Activated CD8-positive, alpha-beta memory T cell treated with anti-CD3 and anti-CD28 coated beads, Interleukin-2, amount 50 U/mL, for 1 hour (primary cell): ENCODE results near the gene SLC38A3.

Source experiments
- DNase-seq: peaks from one replicate; pipeline ENCODE4 v3.0.0-alpha.2; 2020; ENCODE audit errors: extremely low read depth

Gene SLC38A3

GRCh38 chr3:50169232-50169832 is 35.7 kb upstream of the SLC38A3 start:
- DNase-seq = no peak

GRCh38 chr3:50169858-50170257 is 35.2 kb upstream of the SLC38A3 start:
- no peak for DNase-seq

DNA sequence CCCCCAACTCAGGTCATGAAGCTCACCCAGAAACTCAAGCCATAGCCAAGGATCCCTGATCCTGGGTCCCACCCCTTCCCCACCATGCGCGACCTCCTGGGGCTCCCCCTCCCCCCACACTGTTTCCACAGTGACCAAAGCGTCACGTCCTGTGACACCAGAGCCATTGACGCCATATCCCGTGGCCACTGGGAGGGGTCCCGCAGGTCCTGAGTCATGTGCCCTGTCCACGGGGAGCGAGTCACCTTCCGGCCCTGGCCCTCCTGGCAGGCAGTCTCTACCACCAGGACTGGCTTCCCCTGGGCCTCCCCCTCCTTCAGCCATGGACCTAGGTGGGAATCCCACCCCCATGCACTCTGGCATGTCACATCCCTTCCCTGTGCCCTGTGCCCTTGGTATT is 34.4 kb upstream of the SLC38A3 start:
- DNase-seq = no peak

DNA sequence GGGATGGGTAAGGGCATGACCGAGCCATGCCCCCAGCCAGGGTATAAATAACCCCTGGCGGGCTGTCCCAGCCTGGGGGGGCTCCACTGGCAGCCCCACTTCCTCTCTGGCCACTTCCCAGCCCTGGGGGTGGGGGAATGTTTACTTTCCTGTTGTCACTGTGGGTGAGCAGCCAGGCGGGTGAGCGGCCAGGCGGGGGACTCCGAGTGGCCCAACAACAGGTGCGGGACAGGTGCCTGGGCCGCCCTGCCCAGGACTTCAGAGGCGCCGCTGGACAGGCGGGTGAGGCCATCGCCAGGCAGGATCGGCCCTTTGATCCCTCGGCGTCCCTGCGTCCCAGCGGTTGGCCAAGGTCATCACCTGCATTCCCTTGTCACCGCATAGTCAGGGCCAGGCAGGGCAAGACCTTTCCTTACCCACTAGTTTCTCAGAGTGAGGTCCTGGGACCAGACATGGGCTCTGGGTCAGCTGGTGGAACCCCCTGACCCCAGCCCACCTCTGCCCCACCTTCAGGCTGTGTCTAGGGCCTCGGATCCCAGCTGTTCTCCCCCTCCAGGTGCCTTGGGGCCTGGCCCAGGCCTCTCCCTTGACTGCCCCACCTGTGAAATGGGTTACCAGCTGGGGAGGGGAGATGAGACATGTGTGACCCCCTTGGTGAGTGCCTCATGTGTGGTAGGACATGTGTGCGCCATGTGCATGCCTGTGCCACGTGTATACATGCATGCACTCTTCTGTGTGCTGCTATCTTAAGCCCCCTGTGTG is 33.4 kb upstream of the SLC38A3 start:
- DNase-seq = no peak

GRCh38 chr3:50172626-50173220 is 32.3 kb upstream of the SLC38A3 start:
- DNase-seq = no peak

DNA sequence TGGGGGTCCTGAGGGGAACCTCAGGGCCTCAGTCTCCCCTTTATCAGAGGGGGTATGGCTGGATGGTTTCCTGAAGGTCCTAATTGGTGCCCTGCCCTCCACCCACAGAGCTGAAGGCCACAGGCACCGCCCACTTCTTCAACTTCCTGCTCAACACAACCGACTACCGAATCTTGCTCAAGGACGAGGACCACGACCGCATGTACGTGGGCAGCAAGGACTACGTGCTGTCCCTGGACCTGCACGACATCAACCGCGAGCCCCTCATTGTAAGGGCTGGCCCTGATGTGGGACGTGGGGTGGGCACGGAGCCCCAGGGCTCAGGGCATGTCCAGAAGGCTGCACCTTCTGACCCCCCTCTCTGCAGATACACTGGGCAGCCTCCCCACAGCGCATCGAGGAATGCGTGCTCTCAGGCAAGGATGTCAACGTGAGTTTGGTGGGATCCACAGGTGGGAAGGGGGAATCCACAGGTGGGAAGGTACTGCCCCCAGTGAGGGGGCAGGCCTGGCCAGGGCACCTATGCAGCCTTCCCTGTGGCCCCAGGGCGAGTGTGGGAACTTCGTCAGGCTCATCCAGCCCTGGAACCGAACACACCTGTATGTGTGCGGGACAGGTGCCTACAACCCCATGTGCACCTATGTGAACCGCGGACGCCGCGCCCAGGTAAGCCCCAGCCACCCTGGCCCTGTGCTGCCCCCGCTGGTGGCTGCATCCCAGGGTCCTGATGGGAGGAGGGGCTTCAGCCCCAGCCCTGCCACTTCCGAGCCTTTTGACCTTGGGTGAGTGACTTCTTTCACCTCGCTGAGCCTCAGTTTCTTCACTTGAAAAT is 31.2 kb upstream of the SLC38A3 start:
- no peak for DNase-seq

DNA sequence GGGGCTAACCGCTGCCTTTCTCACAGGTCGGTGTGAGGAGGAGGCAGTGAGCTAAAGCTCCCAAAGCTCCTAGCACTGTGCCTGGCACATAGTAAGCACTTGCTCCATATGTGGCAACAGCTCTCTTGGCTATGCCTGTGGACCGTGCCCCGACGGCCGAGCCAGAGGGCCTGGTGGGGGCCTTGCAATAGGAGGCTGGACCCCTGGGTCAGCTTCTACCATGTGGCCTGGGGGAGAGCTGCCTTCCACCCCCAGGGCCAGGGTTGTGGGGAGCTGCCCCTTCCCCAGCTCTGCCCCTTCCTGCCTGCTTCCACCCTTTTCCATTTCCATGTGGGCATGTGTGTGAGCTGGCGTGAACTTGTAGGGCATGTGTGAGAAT is 30.6 kb upstream of the SLC38A3 start:
- DNase-seq = no peak

DNA sequence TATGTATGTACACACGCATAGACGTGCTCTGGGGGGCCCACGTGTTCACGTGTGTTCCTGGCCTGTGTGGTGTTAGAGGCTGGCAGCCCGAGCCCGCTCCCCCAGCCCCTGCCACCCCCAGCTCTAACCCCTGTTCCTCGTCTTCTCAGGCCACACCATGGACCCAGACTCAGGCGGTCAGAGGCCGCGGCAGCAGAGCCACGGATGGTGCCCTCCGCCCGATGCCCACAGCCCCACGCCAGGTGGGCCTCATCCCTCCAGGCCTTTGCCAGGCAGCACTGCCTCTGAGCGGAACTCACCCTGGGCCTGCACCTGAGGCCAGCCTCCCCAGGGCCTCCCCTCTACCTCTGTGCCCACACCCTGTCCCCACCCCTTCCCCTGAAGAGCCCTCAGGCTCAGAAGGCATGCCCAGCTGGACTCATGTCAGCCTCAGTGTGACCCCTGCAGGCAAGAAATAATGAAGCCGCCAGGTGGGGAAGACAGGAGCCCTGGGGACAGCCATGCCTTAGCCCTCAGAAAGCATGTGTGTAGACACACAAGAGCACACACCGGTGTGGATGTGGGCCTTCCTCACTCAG is 30.0 kb upstream of the SLC38A3 start:
- no peak for DNase-seq

- no peak for DNase-seq
These were observed 27.7 kb upstream of the SLC38A3 start for GRCh38 chr3:50177346-50177745.

DNA sequence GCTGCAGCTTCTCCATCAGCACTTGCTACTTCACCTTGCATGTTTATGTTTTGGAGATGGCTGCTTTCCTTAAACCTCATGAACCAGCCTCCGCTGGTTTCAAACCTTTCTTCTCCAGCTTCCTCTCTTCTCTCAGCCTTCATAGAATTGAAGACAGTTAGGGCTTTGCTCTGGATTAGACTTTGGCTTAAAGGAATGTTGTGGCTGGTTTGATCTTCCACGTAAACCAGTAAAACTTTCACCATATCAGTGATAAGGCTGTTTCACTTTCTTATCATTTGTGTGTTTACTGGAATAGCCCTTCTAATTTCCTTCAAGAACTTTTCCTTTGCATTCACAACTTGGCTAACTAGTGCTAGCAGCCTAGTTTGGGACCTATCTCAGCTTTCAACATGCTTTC is 25.4 kb upstream of the SLC38A3 start:
- no peak for DNase-seq

GRCh38 chr3:50181985-50182384 is 23.1 kb upstream of the SLC38A3 start:
- DNase-seq = no peak

GRCh38 chr3:50182533-50183099 is 22.5 kb upstream of the SLC38A3 start:
- DNase-seq = no peak

GRCh38 chr3:50183755-50184154 is 21.3 kb upstream of the SLC38A3 start:
- no peak for DNase-seq

DNA sequence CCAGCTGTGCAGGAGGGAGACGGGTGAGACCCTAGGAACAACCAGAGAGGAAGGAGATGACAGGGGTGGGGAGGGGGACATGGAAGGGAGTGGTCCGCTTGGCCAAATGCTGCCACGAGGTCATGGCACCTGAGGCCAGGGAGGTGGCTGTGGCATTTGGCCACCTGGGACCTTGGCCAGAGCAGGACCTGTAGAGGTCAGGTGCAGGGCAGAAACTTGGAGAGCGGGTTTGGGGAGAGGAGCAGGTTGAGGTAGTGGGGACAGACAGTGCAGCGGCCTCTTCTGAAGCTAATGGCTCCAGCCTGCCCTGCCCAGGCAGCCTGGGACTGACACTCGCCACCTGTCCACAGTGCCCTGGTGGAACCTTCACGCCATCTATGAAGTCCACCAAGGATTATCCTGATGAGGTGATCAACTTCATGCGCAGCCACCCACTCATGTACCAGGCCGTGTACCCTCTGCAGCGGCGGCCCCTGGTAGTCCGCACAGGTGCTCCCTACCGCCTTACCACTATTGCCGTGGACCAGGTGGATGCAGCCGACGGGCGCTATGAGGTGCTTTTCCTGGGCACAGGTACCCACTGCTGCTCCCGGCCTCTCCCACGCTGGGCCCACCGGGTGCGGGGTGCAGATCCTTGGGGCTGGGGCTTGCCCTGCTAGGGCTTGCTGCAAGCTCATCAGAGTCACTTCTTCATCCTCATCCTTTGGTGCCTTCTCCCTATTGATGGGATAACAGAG is 20.7 kb upstream of the SLC38A3 start:
- no peak for DNase-seq

- no peak for DNase-seq
These were observed 19.8 kb upstream of the SLC38A3 start for GRCh38 chr3:50185230-50185629.

GRCh38 chr3:50186096-50186495 is 19.0 kb upstream of the SLC38A3 start:
- no peak for DNase-seq

- DNase-seq = no peak
These were observed 17.3 kb upstream of the SLC38A3 start for GRCh38 chr3:50187750-50188149.

DNA sequence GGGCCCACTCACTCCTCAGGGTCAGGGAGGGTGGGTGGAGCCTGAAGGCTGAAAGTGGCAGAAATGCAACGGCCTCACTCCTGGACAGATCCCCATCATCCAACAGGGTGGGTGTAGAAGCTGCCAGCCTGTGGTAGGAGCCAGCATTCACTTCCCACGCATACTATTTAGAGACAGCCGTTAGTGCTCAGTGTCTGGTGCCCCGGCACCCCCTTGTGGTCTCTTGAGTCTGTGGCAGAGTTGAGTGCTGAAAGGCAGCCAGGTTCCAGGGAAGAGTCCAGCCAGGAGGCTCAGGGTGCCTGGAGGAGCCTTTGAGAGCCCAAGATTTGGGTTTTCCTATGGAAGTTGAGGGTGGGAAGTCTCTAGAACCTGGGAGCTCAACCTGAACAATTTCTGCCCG is 15.8 kb upstream of the SLC38A3 start:
- DNase-seq = no peak

- DNase-seq = no peak
These were observed 15.1 kb upstream of the SLC38A3 start for GRCh38 chr3:50189989-50190388.

DNA sequence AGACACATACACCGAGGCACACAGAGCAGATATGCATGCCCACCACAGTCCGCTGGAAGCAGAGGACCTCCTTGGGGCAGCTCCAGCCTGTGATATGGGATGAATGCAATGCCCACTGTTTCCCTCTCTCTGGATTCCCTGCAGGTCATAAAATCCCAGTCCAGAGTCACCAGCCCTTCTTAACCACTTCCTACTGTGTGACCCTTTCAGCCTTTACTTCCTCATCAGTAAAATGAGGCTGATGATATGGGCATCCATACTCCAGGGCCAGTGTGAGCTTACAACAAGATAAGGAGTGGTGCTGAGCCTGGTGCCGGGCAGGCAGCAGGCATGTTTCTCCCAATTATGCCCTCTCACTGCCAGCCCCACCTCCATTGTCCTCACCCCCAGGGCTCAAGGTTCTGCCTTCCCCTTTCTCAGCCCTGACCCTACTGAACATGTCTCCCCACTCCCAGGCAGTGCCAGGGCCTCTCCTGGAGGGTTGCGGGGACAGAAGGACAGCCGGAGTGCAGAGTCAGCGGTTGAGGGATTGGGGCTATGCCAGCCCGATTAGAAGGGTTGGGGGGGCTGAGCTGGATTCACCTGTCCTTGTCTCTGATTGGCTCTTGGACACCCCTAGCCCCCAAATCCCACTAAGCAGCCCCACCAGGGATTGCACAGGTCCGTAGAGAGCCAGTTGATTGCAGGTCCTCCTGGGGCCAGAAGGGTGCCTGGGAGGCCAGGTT is 14.0 kb upstream of the SLC38A3 start, which contains the start of gene GNAT1:
TSS of gene GNAT1 (plus strand) at position 675 of the 725 bp plus-strand sequence. CDS start 116 bp downstream, outside the sequence.
- no peak for DNase-seq
